Measurements from ENCODE around the gene RNF151.

GRCh38 chr16:1983544-1984346, 17.1 kb downstream of the RNF151 start, which contains the start of gene GFER:
- 0 out of 2 replicates have a peak, but pooled peaks have one; percentile 40 for TF ChIP-seq ATF2 (CRISPR knock-in tag; IDR thresholded peaks at IDR 0.05)
- no peak for TF ChIP-seq MED8 (CRISPR knock-in tag; IDR thresholded peaks at IDR 0.05; ENCODE audit: insufficient replicate concordance)
- TF ChIP-seq ZNF83 (CRISPR knock-in tag; IDR thresholded peaks at IDR 0.05; ENCODE audit: borderline replicate concordance), result no peak
- peak; percentile 12 for TF ChIP-seq NFYB (CRISPR knock-in tag; IDR thresholded peaks at IDR 0.05)
- no peak for TF ChIP-seq ZNF512 (CRISPR knock-in tag; IDR thresholded peaks at IDR 0.05)
- TF ChIP-seq IKZF1 (IDR thresholded peaks at IDR 0.05), result no peak
- TF ChIP-seq MXD1 (CRISPR knock-in tag; IDR thresholded peaks at IDR 0.05), result peak; percentile 83; the same call in 1 of the 2 replicates
- TF ChIP-seq ZBTB33 (CRISPR knock-in tag; IDR thresholded peaks at IDR 0.05), result peak; percentile 32; the same call in 1 of the 2 replicates

All from HepG2 (cell line).